Stimulated activated CD8-positive, alpha-beta memory T cell treated with anti-CD3 and anti-CD28 coated beads, Interleukin-7, amount 100 ng/mL, for 48 hours (primary cell): ENCODE data around the gene IL36RN.
"Not testable (repeated sequence)": the region's sequence is repeated elsewhere in the genome, so short reads cannot be mapped to it uniquely, and the experiment has no call there.

ENCODE experiments used
- DNase-seq, 2 donors: peaks; one replicate each; pipeline ENCODE4 v3.0.0-alpha.2; 2020; ENCODE audit warnings: low read depth in 1 of 2; ENCODE audit errors: extremely low read depth in 1 of 2

IL36RN gene

GRCh38 chr2:113072584-113072983, 13.6 kb downstream of the IL36RN start:
- DNase-seq = no peak

- DNase-seq = no peak
Observed at GRCh38 chr2:113073325-113073834, 14.4 kb downstream of the IL36RN start.

GRCh38 chr2:113075030-113075429, 16.0 kb downstream of the IL36RN start:
- no peak for DNase-seq

- DNase-seq = no peak
Observed at GRCh38 chr2:113075600-113075999, 16.6 kb downstream of the IL36RN start.

- DNase-seq = no peak
Observed at GRCh38 chr2:113076954-113077669, 18.1 kb downstream of the IL36RN start.

- DNase-seq = no peak
Observed at GRCh38 chr2:113077921-113078320, 18.9 kb downstream of the IL36RN start.

GRCh38 chr2:113078350-113078839, 19.4 kb downstream of the IL36RN start:
- no peak for DNase-seq

- no peak for DNase-seq
Observed at GRCh38 chr2:113079131-113079530, 20.1 kb downstream of the IL36RN start.

GRCh38 chr2:113080134-113080533, 21.1 kb downstream of the IL36RN start:
- no peak for DNase-seq

GRCh38 chr2:113081488-113082210, 22.7 kb downstream of the IL36RN start:
- no peak for DNase-seq

- no peak for DNase-seq
Observed at GRCh38 chr2:113083296-113083695, 24.3 kb downstream of the IL36RN start.

- no peak for DNase-seq
Observed at GRCh38 chr2:113084249-113085000, 25.4 kb downstream of the IL36RN start.

- DNase-seq = no peak
Observed at GRCh38 chr2:113085542-113085941, 26.5 kb downstream of the IL36RN start.

- no peak for DNase-seq
Observed at GRCh38 chr2:113088213-113088992, 29.4 kb downstream of the IL36RN start.

- no peak for DNase-seq
Observed at GRCh38 chr2:113089916-113090315, 30.9 kb downstream of the IL36RN start.

GRCh38 chr2:113091231-113091896, 32.4 kb downstream of the IL36RN start:
- DNase-seq = no peak

GRCh38 chr2:113092864-113093612, 34.0 kb downstream of the IL36RN start:
- no peak for DNase-seq

GRCh38 chr2:113093613-113093977, 34.6 kb downstream of the IL36RN start:
- DNase-seq = no peak

GRCh38 chr2:113096306-113096705, 37.3 kb downstream of the IL36RN start:
- not testable (repeated sequence) for DNase-seq
